Stimulated activated CD8-positive, alpha-beta memory T cell treated with anti-CD3 and anti-CD28 coated beads, Interleukin-15, amount 100 ng/mL, for 4 hours (primary cell): ENCODE data around the gene TPT1.
"Not testable (repeated sequence)": the region's sequence is repeated elsewhere in the genome, so short reads cannot be mapped to it uniquely, and the experiment has no call there.

Experiments used
- DNase-seq, 2 donors: peaks; one replicate each; pipeline ENCODE4 v3.0.0-alpha.2; 2020; ENCODE audit warnings: low read depth in 2 of 2

The TPT1 gene

GRCh38 chr13:45341034-45341798, at the start of gene TPT1:
TSS of gene TPT1 (minus strand) at chr13:45341183. CDS start at chr13:45341069, 114 bp downstream.
- DNase-seq = peak; percentile 99 to 100

- DNase-seq = not testable (repeated sequence)
Observed at GRCh38 chr13:45390348-45390747, 49.4 kb upstream of the TPT1 start.

- DNase-seq = no peak
Observed at GRCh38 chr13:45388664-45389063, 47.7 kb upstream of the TPT1 start.

GRCh38 chr13:45386892-45387575, 46.1 kb upstream of the TPT1 start:
- DNase-seq = not testable (repeated sequence)

- no peak for DNase-seq
Observed at GRCh38 chr13:45385907-45386553, 45.0 kb upstream of the TPT1 start.

- DNase-seq = no peak
Observed at GRCh38 chr13:45385320-45385719, 44.3 kb upstream of the TPT1 start.

GRCh38 chr13:45384474-45385174, 43.6 kb upstream of the TPT1 start:
- no peak for DNase-seq

- DNase-seq = not testable (repeated sequence)
Observed at GRCh38 chr13:45382739-45383138, 41.8 kb upstream of the TPT1 start.

- DNase-seq = no peak
Observed at GRCh38 chr13:45381196-45381595, 40.2 kb upstream of the TPT1 start.

- not testable (repeated sequence) for DNase-seq
Observed at GRCh38 chr13:45380708-45381107, 39.7 kb upstream of the TPT1 start.

- not testable (repeated sequence) for DNase-seq
Observed at GRCh38 chr13:45379516-45379915, 38.5 kb upstream of the TPT1 start.

- not testable (repeated sequence) for DNase-seq
Observed at GRCh38 chr13:45378786-45379185, 37.8 kb upstream of the TPT1 start.

- DNase-seq = not testable (repeated sequence)
Observed at GRCh38 chr13:45377314-45377713, 36.3 kb upstream of the TPT1 start.

- DNase-seq = not testable (repeated sequence)
Observed at GRCh38 chr13:45376651-45377050, 35.7 kb upstream of the TPT1 start.

GRCh38 chr13:45374917-45375316, 33.9 kb upstream of the TPT1 start:
- DNase-seq = no peak

GRCh38 chr13:45373162-45373547, 32.2 kb upstream of the TPT1 start:
- no peak for DNase-seq

GRCh38 chr13:45372189-45373161, 31.5 kb upstream of the TPT1 start:
- DNase-seq = no peak

- peak in 1 of 2 donors; percentile 13 for DNase-seq
Observed at GRCh38 chr13:45370922-45371406, 30.0 kb upstream of the TPT1 start.

GRCh38 chr13:45369116-45369515, 28.1 kb upstream of the TPT1 start:
- DNase-seq = no peak

- no peak for DNase-seq
Observed at GRCh38 chr13:45368571-45368970, 27.6 kb upstream of the TPT1 start.

- no peak for DNase-seq
Observed at GRCh38 chr13:45368005-45368404, 27.0 kb upstream of the TPT1 start.
